Skeletal muscle tissue (tissue), 4 donors: ENCODE data around the gene CCM2L. TPM values are rescaled to one million over a fixed set of nuclear protein-coding genes. Genes with fewer than 3 reads are reported as not detected.

Experiments used
- H3K27ac ChIP-seq: one replicate; pipeline ENCODE4 v1.7.0; 2013; ENCODE audit warnings: mild to moderate bottlenecking, low read depth, low read length, inconsistent platforms
- H3K27me3 ChIP-seq, 3 donors: one replicate each; pipeline ENCODE4 v1.7.0; 2013; ENCODE audit warnings: low read length in 3 of 3; ENCODE audit not compliant: control insufficient read depth in 3 of 3, insufficient read depth in 3 of 3
- H3K36me3 ChIP-seq, 3 donors: one replicate each; pipeline ENCODE4 v1.7.0; 2013; ENCODE audit warnings: low read length in 3 of 3; ENCODE audit not compliant: control insufficient read depth in 3 of 3, insufficient read depth in 3 of 3
- H3K4me1 ChIP-seq, 3 donors: one replicate each; pipeline ENCODE4 v1.7.0; 2013; ENCODE audit warnings: low read length in 3 of 3, mild to moderate bottlenecking in 3 of 3; ENCODE audit not compliant: control insufficient read depth in 3 of 3, insufficient read depth in 3 of 3
- H3K4me3 ChIP-seq, 3 donors: one replicate each; pipeline ENCODE4 v1.7.0; 2013; ENCODE audit warnings: low read length in 3 of 3
- H3K9ac ChIP-seq, 3 donors: one replicate each; pipeline ENCODE4 v1.7.0; 2013; ENCODE audit warnings: low read length in 3 of 3, mild to moderate bottlenecking in 3 of 3, moderate library complexity in 2 of 3, low read depth in 1 of 3
- H3K9me3 ChIP-seq, 3 donors: one replicate each; pipeline ENCODE4 v1.7.0; 2013; ENCODE audit warnings: low read length in 3 of 3; ENCODE audit not compliant: control insufficient read depth in 3 of 3
- total RNA-seq: library from RNA; depleted of rRNA; stranded (reverse); fragments of >200 nt; gene quantifications from one replicate; pipeline ENCODE4 v1.2.3, GENCODE V29; 2014
- donor health status: Osteomylitis.

Gene CCM2L
- total RNA-seq, 1 donor from 2014 or later: 4.7 TPM

- Histone ChIP-seq H3K4me3 (no peak overlapping the region), H3K36me3 (no peaks in the 10 kb centered on the region), H3K4me1 (peaks cover 6 to 12% (median 7%) of the 10 kb centered on the region in 3 donors), H3K9ac (no peak overlapping the region), H3K27me3 (peaks cover 22 to 27% (median 26%) of the 10 kb centered on the region in 3 donors), H3K9me3 (peaks cover 0 to 4% (median 0%) of the 10 kb centered on the region in 3 donors), H3K27ac (no peak overlapping the region)
Observed at GRCh38 chr20:32035426-32035779, 25.2 kb downstream of the CCM2L start.

- Histone ChIP-seq H3K9ac (no peak overlapping the region), H3K27me3 (peaks cover 17 to 27% (median 26%) of the 10 kb centered on the region in 3 donors), H3K4me1 (peaks cover 5 to 6% (median 5%) of the 10 kb centered on the region in 3 donors), H3K9me3 (peaks cover 0 to 4% (median 0%) of the 10 kb centered on the region in 3 donors), H3K36me3 (no peaks in the 10 kb centered on the region), H3K4me3 (no peak overlapping the region), H3K27ac (no peak overlapping the region)
Observed at GRCh38 chr20:32036252-32036651, 26.0 kb downstream of the CCM2L start.

- peaks cover 0 to under 1% (median under 1%) of the 10 kb centered on the region in 3 donors for H3K4me1 ChIP-seq
Observed at GRCh38 chr20:32036716-32037485, 26.7 kb downstream of the CCM2L start.

GRCh38 chr20:32037929-32038328, 27.7 kb downstream of the CCM2L start:
- Histone ChIP-seq H3K27me3 (peaks cover 17 to 26% (median 23%) of the 10 kb centered on the region in 3 donors), H3K27ac (no peak overlapping the region), H3K36me3 (no peaks in the 10 kb centered on the region), H3K4me3 (no peak overlapping the region), H3K4me1 (no peaks in the 10 kb centered on the region), H3K9me3 (peaks cover 0 to 4% (median 0%) of the 10 kb centered on the region in 3 donors), H3K9ac (no peak overlapping the region)

More at GRCh38 chr20:32036716-32037485, 26.7 kb downstream of the CCM2L start:
- H3K27ac ChIP-seq: no peak overlapping the region
- H3K36me3 ChIP-seq: no peaks in the 10 kb centered on the region
- H3K4me3 ChIP-seq: no peak overlapping the region
- H3K9me3 ChIP-seq: peaks cover 0 to 4% (median 0%) of the 10 kb centered on the region in 3 donors
- peaks cover 17 to 27% (median 26%) of the 10 kb centered on the region in 3 donors for H3K27me3 ChIP-seq
- H3K9ac ChIP-seq: no peak overlapping the region

- Histone ChIP-seq H3K27me3 (peaks cover 6 to 10% (median 9%) of the 10 kb centered on the region in 3 donors), H3K4me1 (no peaks in the 10 kb centered on the region), H3K36me3 (no peaks in the 10 kb centered on the region), H3K27ac (no peak overlapping the region), H3K9ac (no peak overlapping the region), H3K9me3 (peaks cover 0 to 4% (median 0%) of the 10 kb centered on the region in 3 donors), H3K4me3 (no peak overlapping the region)
Observed at GRCh38 chr20:32040142-32040953, 30.1 kb downstream of the CCM2L start.

GRCh38 chr20:32045999-32046398, 35.8 kb downstream of the CCM2L start:
- H3K9me3 ChIP-seq: no peaks in the 10 kb centered on the region
- no peak overlapping the region for H3K9ac ChIP-seq
- no peaks in the 10 kb centered on the region for H3K4me1 ChIP-seq

GRCh38 chr20:32050324-32050841, 40.1 kb downstream of the CCM2L start:
- peaks cover 0 to 2% (median 2%) of the 10 kb centered on the region in 3 donors for H3K4me1 ChIP-seq
- H3K27me3 ChIP-seq: peaks cover 34 to 50% (median 38%) of the 10 kb centered on the region in 3 donors
- no peaks in the 10 kb centered on the region for H3K9me3 ChIP-seq
- H3K9ac ChIP-seq: no peak overlapping the region
- H3K4me3 ChIP-seq: no peak overlapping the region
- no peaks in the 10 kb centered on the region for H3K36me3 ChIP-seq
- H3K27ac ChIP-seq: no peak overlapping the region

More at GRCh38 chr20:32045999-32046398, 35.8 kb downstream of the CCM2L start:
- peaks cover 7 to 20% (median 12%) of the 10 kb centered on the region in 3 donors for H3K27me3 ChIP-seq
- H3K27ac ChIP-seq: no peak overlapping the region
- H3K4me3 ChIP-seq: no peak overlapping the region
- no peaks in the 10 kb centered on the region for H3K36me3 ChIP-seq

GRCh38 chr20:32050851-32051556, 40.8 kb downstream of the CCM2L start:
- Histone ChIP-seq H3K9me3 (no peaks in the 10 kb centered on the region), H3K27ac (no peak overlapping the region), H3K9ac (no peak overlapping the region), H3K4me1 (peaks cover 0 to 2% (median 2%) of the 10 kb centered on the region in 3 donors), H3K27me3 (peaks cover 34 to 50% (median 43%) of the 10 kb centered on the region in 3 donors), H3K36me3 (no peaks in the 10 kb centered on the region), H3K4me3 (no peak overlapping the region)

GRCh38 chr20:32051720-32052089, 41.5 kb downstream of the CCM2L start:
- Histone ChIP-seq H3K9me3 (no peaks in the 10 kb centered on the region), H3K4me3 (no peak overlapping the region), H3K9ac (no peak overlapping the region), H3K4me1 (peaks cover 0 to 2% (median 2%) of the 10 kb centered on the region in 3 donors), H3K27me3 (peaks cover 34 to 50% (median 44%) of the 10 kb centered on the region in 3 donors), H3K36me3 (no peaks in the 10 kb centered on the region), H3K27ac (no peak overlapping the region)
